ENCODE data around the gene ZNF451. TPM values are rescaled to one million over a fixed set of nuclear protein-coding genes. Genes with fewer than 3 reads are reported as not detected.

Gene ZNF451
- total RNA-seq, 1 donor from 2014 or later, result 56.0 TPM

GRCh38 chr6:57138026-57138425 lies 48.0 kb downstream of the ZNF451 start:
- no peaks in the 10 kb centered on the region for H3K9me3 ChIP-seq
- H3K27me3 ChIP-seq, result no peaks in the 10 kb centered on the region
- TF ChIP-seq CTCF (IDR thresholded peaks at IDR 0.05), result no peak
- no peaks in the 10 kb centered on the region for H3K4me1 ChIP-seq
- intact Hi-C loops (cut with DNase I), result no loop called here
- peaks cover 45% of the 10 kb centered on the region for H3K36me3 ChIP-seq
- no peak overlapping the region for H3K27ac ChIP-seq
- DNase-seq (no peak), ATAC-seq (no peak)
- no peak overlapping the region for H3K4me3 ChIP-seq

GRCh38 chr6:57141451-57142177 lies 51.6 kb downstream of the ZNF451 start:
- H3K36me3 ChIP-seq, result peaks cover 26% of the 10 kb centered on the region
- no peaks in the 10 kb centered on the region for H3K9me3 ChIP-seq
- H3K27ac ChIP-seq, result no peak overlapping the region
- no peak for TF ChIP-seq CTCF (IDR thresholded peaks at IDR 0.05)
- DNase-seq (no peak), ATAC-seq (no peak)
- H3K27me3 ChIP-seq, result no peaks in the 10 kb centered on the region
- no peaks in the 10 kb centered on the region for H3K4me1 ChIP-seq
- intact Hi-C loops (cut with DNase I), result no loop called here
- no peak overlapping the region for H3K4me3 ChIP-seq

- Histone ChIP-seq H3K9me3 (no peaks in the 10 kb centered on the region), H3K4me1 (no peaks in the 10 kb centered on the region), H3K27ac (no peak overlapping the region), H3K27me3 (no peaks in the 10 kb centered on the region), H3K4me3 (no peak overlapping the region), H3K36me3 (peaks cover 26% of the 10 kb centered on the region)
- no peak for ATAC-seq
- no peak for TF ChIP-seq CTCF (IDR thresholded peaks at IDR 0.05)
- DNase-seq, result no peak
- intact Hi-C loops (cut with DNase I), result no loop called here
Measured at GRCh38 chr6:57142178-57142525, 52.2 kb downstream of the ZNF451 start.

GRCh38 chr6:57143690-57144089 lies 53.7 kb downstream of the ZNF451 start:
- intact Hi-C loops (cut with DNase I), result no loop called here
- no peak for DNase-seq
- TF ChIP-seq CTCF (IDR thresholded peaks at IDR 0.05), result no peak
- H3K36me3 ChIP-seq, result peaks cover 41% of the 10 kb centered on the region
- no peak overlapping the region for H3K27ac ChIP-seq
- no peaks in the 10 kb centered on the region for H3K27me3 ChIP-seq
- H3K4me3 ChIP-seq, result no peak overlapping the region
- no peaks in the 10 kb centered on the region for H3K4me1 ChIP-seq
- no peaks in the 10 kb centered on the region for H3K9me3 ChIP-seq
- ATAC-seq, result no peak

GRCh38 chr6:57147401-57147800 lies 57.4 kb downstream of the ZNF451 start:
- intact Hi-C loops (cut with DNase I), result no loop called here
- Histone ChIP-seq H3K4me1 (no peaks in the 10 kb centered on the region), H3K27ac (no peak overlapping the region), H3K36me3 (peaks cover 39% of the 10 kb centered on the region), H3K27me3 (no peaks in the 10 kb centered on the region), H3K9me3 (no peaks in the 10 kb centered on the region), H3K4me3 (no peak overlapping the region)
- TF ChIP-seq CTCF (IDR thresholded peaks at IDR 0.05), result no peak
- DNase-seq, result no peak
- ATAC-seq, result no peak

Data from upper lobe of right lung (tissue), 1 donor.